Cerebellar cortex (tissue), 1 donor: Measurements from ENCODE around the gene BTNL8.
A peak's percentile ranks its signal among the peaks of the same experiment; 100 is the strongest.

Experiments used
- DNase-seq: peaks from one replicate; pipeline ENCODE4 v3.0.0-alpha.2; 2015; ENCODE audit warnings: low spot score

BTNL8 gene

GRCh38 chr5:180898621-180899246 is at the start of gene BTNL8:
BTNL8 (plus strand) TSS chr5:180899159; CDS start chr5:180899311, 152 bp downstream.
- no peak for DNase-seq

DNA sequence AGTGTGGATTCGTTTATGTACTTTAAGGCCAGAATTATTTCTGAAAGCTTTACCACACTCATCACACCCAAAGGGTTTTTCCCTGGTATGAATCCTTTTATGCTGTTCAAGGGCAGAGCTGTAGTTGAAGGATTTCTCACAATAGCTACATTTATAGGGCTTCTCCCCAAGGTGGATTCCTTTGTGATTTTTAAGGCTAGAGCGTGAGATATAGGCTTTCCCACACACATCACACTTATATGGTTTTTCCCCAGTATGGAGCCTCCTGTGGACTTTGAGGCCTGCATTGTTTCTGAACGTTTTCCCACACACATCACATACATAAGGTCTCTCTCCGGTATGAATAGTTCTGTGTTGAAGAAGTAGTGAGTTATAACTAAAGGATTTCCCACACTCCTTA is 49.1 kb upstream of the BTNL8 start:
- no peak for DNase-seq

DNA sequence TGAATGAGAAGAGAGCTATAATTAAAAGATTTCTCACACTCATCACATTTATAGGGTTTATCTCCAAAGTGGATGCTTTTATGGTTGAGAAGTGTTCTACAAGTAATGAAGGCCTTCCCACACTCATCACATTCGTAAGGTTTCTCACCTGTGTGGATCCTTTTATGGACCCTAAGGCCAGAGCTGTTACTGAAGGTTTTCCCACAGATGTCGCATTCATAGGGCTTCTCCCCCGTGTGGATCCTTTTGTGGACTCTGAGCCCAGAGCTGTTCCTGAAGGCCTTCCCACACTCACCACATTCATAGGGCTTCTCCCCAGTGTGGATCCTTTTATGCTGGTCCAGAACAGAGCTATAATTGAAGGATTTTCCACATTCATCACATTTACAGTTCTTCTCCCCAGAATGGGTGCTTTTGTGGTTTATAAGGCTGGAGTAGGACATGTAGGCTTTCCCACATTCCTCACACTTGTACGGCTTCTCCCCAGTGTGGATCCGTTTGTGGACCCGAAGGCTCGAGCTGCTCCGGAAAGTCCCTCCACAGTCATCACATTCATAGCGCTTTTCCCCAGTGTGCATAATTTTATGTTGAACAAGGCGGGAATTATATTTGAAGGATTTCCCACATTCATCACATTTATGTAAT is 48.4 kb upstream of the BTNL8 start:
- DNase-seq, result no peak

GRCh38 chr5:180852495-180852894 is 46.5 kb upstream of the BTNL8 start:
- no peak for DNase-seq

DNA sequence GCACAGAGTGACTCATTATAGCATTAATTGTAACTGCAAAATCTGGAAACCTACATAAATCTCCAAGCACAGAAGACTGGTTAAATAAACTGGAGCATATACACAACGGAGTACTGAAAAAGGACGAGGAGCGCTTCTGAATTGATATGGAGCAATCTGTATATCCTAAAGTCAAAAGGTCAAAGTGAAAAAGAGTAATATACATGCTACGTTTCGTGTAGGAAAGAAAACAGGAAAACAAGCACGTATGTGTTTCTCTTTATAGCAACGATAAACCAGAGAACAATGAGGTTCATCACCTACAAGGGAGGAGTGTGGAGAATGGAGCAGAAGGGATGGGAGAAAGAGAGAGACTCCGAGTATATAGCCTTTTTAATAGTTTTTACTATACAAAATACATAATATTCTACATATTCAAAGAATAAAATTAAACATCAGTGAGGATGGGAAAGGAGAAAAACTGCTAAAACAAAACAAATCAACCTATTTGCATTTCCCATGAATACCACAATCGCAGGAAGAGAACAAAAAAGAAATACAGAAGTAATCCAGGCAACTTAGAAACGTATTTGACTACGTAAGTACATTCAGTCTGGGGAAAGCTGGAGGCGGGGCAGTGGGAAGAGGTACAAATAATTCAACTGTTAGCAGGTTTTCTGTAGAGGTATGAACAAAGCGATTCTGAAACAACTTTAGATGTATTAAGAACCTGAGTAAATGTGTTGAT is 45.7 kb upstream of the BTNL8 start:
- DNase-seq, result no peak

GRCh38 chr5:180853848-180854176 is 45.1 kb upstream of the BTNL8 start:
- no peak for DNase-seq

- DNase-seq, result no peak
Observed at GRCh38 chr5:180858586-180858985, 40.4 kb upstream of the BTNL8 start.

DNA sequence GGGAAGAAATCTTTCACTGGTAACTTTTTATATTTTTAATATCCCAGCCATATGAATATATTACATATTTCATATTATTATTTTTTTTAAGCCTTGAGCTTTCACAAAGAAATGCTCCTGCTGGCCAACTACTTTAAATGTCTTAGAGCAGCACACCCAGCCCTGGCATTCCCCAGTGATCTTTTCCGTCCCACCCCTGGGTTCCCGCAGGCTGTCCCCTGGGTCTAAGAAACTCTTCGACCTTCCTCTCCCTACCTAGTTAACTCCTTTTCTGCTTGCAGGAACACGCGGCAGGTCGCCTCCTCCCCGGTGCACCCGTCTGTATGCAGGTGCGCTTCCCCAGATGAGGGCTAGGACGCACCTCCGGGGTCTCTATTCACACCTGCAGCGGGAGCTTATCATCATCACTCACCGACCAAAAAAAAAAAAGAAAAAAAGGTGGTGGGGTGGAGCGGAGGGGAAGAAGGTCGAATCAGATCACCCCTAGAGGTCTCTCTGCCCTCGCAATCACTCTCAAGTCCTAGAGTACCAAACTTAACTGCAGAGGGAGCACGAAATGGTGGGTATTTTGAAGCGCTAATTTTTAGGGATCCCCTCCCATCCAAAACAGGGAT is 38.6 kb upstream of the BTNL8 start:
- DNase-seq, result peak; percentile 64

GRCh38 chr5:180860887-180861822 is 37.8 kb upstream of the BTNL8 start, which contains the start of gene ZFP62:
ZFP62 (minus strand) TSS chr5:180861276; CDS start chr5:180861219, 57 bp downstream.
- peak; percentile 89 for DNase-seq

GRCh38 chr5:180862645-180863044 is 36.3 kb upstream of the BTNL8 start:
- DNase-seq, result peak; percentile 38

DNA sequence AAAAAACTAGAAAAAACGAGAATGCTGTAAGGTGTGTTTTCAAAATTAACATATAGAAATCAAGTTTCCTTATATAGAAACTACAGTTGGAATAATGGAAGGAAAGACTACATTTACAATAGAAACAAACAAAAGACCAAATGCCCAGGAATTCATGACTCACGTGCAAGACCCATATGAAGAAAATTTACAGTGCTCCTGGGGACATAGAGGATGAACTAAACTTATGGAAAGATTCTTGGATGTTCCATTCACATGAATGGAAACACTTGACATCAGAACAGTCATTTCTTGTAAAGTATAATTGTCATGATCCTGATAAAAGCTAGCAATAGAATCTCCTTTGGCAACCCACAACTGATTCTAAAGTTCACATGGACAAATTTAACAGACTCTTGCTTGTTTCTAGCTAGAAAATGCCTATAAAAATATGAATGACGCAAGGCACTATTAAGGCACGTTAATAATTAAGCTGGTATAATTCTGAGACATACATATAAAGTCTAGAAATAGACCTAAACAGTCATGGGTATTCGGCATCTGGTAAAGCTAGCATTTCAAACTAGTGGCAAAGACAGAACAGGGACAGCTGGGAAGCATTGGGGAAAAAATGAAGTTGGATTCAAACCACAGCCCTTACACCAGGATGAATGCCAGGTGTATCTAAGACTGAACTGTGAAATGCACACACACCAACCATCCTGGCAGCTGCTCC is 32.8 kb upstream of the BTNL8 start:
- DNase-seq, result no peak

- DNase-seq, result no peak
Observed at GRCh38 chr5:180866985-180867384, 32.0 kb upstream of the BTNL8 start.

GRCh38 chr5:180868960-180869359 is 30.0 kb upstream of the BTNL8 start:
- DNase-seq, result peak; percentile 85

- no peak for DNase-seq
Observed at GRCh38 chr5:180869587-180869986, 29.4 kb upstream of the BTNL8 start.

- DNase-seq, result no peak
Observed at GRCh38 chr5:180870276-180871068, 28.5 kb upstream of the BTNL8 start.

DNA sequence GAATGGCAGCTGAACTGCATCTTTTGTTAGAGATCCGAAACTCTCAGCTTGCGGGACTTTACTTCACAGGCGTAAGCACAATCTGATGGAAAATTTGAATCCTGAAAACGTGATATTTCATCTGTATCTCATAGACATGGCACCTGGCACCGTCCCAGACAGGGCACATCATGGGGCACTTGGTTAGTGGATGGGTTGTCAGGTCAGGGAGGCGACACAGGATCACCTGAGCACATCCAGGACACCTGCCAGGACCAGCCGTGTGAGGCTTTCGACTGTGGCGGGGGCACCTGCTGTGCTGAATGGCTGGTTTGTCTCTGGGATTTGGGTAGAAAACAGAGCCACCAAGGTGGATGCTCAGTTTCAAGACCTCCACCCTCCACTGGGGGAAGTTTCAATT is 26.5 kb upstream of the BTNL8 start:
- DNase-seq, result no peak

DNA sequence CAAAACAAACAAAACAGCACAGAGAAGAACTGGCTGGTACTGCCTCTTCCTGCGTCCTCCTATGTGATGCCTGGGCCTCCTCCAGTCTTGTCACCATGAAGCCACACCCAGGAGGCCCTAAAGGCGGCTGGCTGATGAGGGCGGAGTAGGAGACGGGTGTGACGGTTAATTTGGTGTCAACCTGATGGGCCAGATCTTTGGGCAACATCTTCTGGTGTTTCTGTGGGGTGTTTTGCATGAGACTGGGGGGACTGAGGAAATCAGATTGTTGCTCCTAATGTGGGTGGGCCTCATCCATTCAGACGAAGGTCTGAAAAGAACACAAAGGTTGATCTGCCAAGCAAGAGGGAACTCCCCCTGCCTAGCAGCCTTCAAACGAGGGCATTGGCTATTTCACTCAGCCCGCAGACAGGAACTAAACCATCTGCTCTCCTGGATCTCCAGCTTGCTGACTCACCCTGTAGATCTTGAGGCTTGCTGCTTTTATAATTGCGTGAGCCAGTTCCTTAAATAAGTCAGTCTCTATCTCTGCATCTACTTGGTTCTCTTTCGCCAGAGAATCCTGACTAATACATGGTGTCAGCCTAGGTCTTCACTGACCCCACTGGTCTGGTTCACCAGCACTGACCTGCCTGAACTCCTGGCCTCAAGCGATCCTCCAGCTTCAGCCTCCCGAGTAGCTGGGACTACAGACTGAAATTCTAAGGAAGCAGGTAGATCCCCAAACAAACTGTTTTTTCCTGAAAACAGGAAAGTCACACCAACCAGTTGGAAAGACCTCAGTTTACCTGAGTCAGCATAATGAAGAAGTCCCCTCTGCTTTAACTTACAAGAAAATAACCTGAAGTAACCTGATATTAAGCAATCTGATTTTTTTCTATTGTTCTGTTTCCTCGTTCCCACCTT is 25.1 kb upstream of the BTNL8 start:
- no peak for DNase-seq

DNA sequence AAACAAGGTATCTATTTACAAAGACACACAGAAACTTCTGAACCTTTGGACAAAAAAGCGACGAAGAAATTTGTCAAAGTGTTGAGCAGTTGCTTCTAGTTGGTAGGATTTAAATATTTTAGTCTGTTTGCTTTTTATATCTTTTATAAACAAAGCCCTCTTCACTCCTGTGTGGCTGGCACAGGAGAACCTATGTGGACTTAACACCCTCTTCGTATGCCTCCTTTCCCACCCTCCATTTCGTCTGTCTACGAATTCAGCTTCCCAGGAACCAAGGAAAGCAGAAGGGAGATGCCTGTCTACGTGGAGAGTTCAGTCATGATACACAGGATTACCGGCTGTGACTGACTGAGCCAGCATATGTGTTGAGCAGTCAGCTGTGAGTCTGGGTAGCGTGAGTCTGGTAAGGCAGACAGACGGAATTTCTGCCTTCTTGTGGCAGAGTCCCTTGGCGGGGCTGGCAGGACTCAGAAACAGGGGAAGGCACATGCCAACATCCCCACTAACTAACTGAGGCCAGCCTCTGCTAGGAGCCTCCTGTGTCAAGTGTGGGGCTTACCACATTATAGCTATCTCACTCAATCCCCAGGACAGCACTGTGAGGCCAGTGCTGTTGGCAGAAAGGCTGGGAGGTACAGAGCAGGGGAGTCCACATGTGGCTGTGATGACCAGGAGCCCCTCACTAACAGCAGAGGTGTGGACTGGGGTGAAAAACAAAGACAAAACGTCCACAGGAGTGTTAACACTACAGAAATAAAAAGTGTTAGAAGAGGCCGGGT is 24.0 kb upstream of the BTNL8 start:
- no peak for DNase-seq
